ENCODE measurements around the gene BRAT1.

The BRAT1 gene

GRCh38 chr7:2510130-2510776 lies 45.1 kb downstream of the BRAT1 start:
- DNase-seq (ENCODE audit: low read depth) = no peak

- DNase-seq (ENCODE audit: low read depth) = no peak
Measured at GRCh38 chr7:2509298-2509906, 45.9 kb downstream of the BRAT1 start.

- DNase-seq (ENCODE audit: low read depth) = no peak
Measured at GRCh38 chr7:2508327-2509215, 46.8 kb downstream of the BRAT1 start.

GRCh38 chr7:2507917-2508306 lies 47.4 kb downstream of the BRAT1 start:
- no peak for DNase-seq (ENCODE audit: low read depth)

GRCh38 chr7:2507208-2507916 lies 48.0 kb downstream of the BRAT1 start:
- DNase-seq (ENCODE audit: low read depth) = no peak

GRCh38 chr7:2505401-2505800 lies 49.9 kb downstream of the BRAT1 start:
- no peak for DNase-seq (ENCODE audit: low read depth)

- DNase-seq (ENCODE audit: low read depth) = no peak
Measured at GRCh38 chr7:2504889-2505375, 50.4 kb downstream of the BRAT1 start.

GRCh38 chr7:2504128-2504888 lies 51.0 kb downstream of the BRAT1 start:
- DNase-seq (ENCODE audit: low read depth) = no peak

GRCh38 chr7:2503056-2503941 lies 52.0 kb downstream of the BRAT1 start:
- no peak for DNase-seq (ENCODE audit: low read depth)

- no peak for DNase-seq (ENCODE audit: low read depth)
Measured at GRCh38 chr7:2502647-2502966, 52.7 kb downstream of the BRAT1 start.

- no peak for DNase-seq (ENCODE audit: low read depth)
Measured at GRCh38 chr7:2501947-2502646, 53.2 kb downstream of the BRAT1 start.

GRCh38 chr7:2500701-2501100 lies 54.6 kb downstream of the BRAT1 start:
- no peak for DNase-seq (ENCODE audit: low read depth)

GRCh38 chr7:2499719-2500430 lies 55.4 kb downstream of the BRAT1 start:
- DNase-seq (ENCODE audit: low read depth) = no peak

GRCh38 chr7:2499181-2499580 lies 56.1 kb downstream of the BRAT1 start:
- DNase-seq (ENCODE audit: low read depth) = no peak

GRCh38 chr7:2498708-2499107 lies 56.6 kb downstream of the BRAT1 start:
- DNase-seq (ENCODE audit: low read depth) = no peak

- DNase-seq (ENCODE audit: low read depth) = no peak
Measured at GRCh38 chr7:2497500-2498336, 57.6 kb downstream of the BRAT1 start.

- DNase-seq (ENCODE audit: low read depth) = no peak
Measured at GRCh38 chr7:2497065-2497464, 58.3 kb downstream of the BRAT1 start.

GRCh38 chr7:2496375-2496774 lies 58.9 kb downstream of the BRAT1 start:
- DNase-seq (ENCODE audit: low read depth) = no peak
